Keratinocyte (primary cell): Measurements from ENCODE around the gene CFAP299.

Experiments
- EZH2 ChIP-seq: IDR thresholded peaks from one replicate; pipeline ENCODE4 v1.6.1; 2012; ENCODE audit warnings: inconsistent platforms, mild to moderate bottlenecking, low read length, moderate library complexity
- TF ChIP-seq, protein P1 (sequence below), 3 experiments: IDR thresholded peaks in 1 of 3; conservative IDR thresholded peaks in 1 of 3; optimal IDR thresholded peaks in 1 of 3; 2 replicates in 2 of 3; 3 replicates in 1 of 3; pipeline versions ENCODE3 to v1.5.1; 2011; ENCODE audit warnings: low read length in 3 of 3, mild to moderate bottlenecking in 3 of 3, moderate library complexity in 2 of 3, control low read depth in 1 of 3, inconsistent platforms in 1 of 3; ENCODE audit not compliant: insufficient read depth in 2 of 3; ENCODE audit errors: extremely low read depth in 1 of 3

DNA sequence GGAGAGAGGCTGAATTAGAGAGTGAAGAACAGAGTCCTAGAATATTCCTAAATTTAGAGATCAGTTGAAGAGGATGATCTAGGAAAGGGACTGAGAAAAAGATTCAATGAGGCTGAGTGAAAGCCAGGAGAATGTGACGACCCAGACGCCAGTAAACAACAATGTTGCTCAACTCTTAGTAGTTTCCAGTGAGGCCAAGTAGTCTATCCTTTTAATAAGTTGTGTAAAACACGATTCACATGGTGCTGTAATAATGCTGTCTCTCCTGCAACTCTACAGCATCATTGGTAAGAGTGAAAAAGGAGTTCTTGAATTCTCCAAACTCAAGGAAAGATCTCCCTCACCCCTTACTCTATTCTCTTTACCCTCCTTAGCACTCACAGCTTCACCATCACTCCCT, 140.3 kb downstream of the CFAP299 start:
- TF ChIP-seq, protein P1, sequence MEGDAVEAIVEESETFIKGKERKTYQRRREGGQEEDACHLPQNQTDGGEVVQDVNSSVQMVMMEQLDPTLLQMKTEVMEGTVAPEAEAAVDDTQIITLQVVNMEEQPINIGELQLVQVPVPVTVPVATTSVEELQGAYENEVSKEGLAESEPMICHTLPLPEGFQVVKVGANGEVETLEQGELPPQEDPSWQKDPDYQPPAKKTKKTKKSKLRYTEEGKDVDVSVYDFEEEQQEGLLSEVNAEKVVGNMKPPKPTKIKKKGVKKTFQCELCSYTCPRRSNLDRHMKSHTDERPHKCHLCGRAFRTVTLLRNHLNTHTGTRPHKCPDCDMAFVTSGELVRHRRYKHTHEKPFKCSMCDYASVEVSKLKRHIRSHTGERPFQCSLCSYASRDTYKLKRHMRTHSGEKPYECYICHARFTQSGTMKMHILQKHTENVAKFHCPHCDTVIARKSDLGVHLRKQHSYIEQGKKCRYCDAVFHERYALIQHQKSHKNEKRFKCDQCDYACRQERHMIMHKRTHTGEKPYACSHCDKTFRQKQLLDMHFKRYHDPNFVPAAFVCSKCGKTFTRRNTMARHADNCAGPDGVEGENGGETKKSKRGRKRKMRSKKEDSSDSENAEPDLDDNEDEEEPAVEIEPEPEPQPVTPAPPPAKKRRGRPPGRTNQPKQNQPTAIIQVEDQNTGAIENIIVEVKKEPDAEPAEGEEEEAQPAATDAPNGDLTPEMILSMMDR (optimal IDR thresholded peaks at IDR 0.05 in 1 of 3, IDR thresholded peaks at IDR 0.05 in 1 of 3, conservative IDR thresholded peaks at IDR 0.05 in 1 of 3; ENCODE audit: extremely low read depth in 1 of 3, insufficient read depth in 2 of 3, low read length in 3 of 3), result no peak
- no peak for TF ChIP-seq EZH2
